COLO668 (cell line): ENCODE measurements around the gene PPIL4.

Source experiments
- DNase-seq: peaks from one replicate; lab custom pipeline; 2025; ENCODE audit not compliant: unreplicated experiment; lab: John Stamatoyannopoulos, UW

The PPIL4 gene

GRCh38 chr6:149484733-149485700 is 60.8 kb downstream of the PPIL4 start, which contains the start of gene ZC3H12D:
Gene ZC3H12D (minus strand): TSS chr6:149485014. CDS start chr6:149474543, 10,471 bp downstream.
- no peak for DNase-seq

GRCh38 chr6:149483849-149484655 is 61.8 kb downstream of the PPIL4 start:
- DNase-seq: no peak

DNA sequence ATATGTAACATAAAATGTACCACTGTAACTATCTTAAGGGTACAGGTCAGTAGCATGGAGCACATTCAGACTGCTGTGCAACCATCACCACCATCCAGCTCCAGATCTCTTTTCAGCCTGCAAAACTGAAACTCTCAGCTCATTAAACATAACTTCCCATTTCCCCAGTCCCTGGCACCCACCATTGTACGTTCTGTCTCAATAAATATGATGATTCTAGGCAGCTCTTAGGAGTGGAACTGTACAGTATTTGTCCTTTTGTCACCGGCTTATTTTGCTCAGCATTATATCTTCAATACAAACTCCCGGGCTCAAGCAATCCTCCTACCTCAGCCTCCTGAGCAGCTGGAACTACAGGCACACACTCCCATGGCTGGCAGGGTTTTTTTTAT is 62.5 kb downstream of the PPIL4 start:
- no peak for DNase-seq

DNA sequence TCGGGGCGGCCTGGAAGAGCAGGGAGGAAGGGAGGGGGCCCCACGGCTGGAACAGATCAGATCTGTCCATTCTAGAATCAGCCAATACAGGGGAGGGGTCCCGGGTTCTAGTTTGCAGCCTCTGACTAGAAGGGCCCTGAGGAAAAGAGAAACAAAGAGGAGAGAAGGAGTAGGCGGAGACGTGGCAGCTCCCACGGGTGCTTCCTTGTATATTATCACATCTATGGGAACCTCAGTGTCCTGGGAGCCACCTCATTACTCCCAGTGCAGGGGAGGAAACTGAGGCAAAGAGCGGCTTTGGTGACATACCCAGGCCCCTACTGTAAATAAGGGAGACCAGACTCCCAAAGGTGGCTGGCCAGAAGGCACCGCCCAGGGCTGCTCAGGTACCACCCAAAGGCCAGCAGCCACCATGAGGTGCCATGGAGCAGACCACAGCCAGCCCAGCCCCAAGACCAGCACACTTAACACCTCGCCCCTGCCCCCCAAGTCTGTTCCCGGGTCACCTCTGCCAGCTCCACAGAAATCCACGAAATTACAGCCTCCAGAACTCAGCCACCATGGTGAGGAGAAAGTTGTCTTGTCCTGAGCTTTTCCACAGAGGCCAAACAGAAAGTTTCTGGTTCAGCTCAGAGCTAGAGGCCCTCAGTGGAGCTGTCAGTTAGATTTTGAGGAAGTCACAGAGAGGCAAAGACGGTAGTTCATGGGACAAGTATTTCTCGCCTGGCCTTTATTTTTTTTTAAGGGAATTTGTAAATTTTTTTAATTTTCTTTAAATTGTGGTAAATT is 63.1 kb downstream of the PPIL4 start:
- DNase-seq: no peak

DNA sequence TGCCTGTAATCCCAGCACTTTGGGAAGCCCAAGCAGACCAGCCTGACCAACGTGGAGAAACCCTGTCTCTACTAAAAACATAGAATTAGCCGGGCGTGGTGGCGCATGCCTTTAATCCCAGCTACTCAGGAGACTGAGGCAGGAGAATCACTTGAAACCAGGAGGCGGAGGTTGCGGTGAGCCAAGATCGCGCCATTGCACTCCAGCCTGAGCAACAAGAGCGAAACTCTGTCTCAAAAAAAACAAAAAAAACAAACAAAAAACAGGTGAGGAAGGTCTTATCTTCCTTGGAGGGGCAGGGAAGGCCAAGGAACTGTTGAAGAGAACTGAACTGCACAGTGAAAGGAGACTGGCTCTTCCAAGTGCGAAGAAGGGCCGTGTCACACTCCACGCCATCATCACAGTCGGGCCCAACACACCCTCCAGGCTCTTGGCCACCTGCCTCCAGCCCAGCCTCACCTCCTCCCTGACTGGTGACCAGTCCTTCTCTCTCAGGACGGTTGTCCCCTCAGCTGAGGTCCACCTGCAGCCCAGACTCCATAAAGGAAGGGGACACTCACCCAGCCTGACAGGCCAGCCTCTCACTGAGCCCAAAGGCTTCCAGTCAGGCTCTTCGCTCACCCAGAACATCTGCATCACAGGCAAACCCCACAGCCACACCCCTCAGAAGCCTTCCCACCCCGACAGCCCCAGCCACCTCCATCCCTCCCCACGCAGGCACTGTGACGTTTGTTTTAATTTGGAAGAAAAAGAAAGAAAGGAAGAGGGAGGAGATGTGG is 65.2 kb downstream of the PPIL4 start:
- DNase-seq: no peak

DNA sequence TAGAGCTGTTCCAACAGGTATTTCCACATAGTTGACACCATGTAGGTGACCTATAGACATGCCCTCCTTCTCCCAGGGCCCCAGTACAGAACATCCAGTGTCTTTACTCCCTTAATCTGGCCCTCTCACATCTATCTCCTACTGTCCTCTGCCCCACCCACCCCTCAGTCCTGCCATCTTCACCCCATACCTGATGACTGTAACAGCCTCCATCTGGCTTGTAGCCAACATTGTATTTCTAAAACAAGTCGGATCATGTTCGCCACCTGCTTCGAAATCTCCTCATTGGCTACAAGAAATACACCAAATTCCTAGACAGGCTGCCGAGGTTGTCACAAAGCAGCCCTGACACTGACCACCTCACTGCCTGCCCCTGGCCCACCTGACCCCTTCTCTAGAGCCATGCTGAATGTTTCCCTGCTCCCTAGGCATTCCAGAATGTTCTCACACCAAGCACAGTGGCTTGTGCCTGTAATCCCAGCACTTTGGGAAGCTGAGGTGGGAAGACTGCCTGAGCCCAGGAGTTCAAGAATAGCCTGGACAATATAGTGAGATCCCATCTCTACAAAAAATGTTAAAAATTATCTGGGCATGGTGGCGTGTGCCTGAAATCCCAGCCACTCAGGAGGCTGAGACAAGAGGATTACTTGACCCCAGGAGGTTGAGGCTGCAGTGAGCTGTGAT is 67.1 kb downstream of the PPIL4 start:
- DNase-seq: no peak

DNA sequence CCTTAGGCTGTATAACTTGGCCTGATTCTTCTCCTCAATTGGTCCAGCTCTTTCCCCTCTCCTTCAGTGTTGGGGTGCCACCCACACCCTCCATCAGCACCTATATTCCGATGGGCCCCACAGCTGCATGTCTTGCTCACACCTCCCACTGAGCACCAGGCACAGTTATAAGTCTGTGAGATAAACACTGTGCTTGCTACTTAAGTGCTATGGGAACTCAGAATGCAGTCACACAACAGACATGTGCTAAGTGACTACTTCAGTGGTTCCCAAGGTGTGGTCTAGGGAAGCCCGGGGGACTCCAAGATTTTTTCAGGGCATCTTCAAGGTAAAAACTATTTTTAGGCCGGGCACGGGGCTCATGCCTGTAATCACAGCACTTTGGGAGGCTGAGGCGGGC is 68.3 kb downstream of the PPIL4 start:
- no peak for DNase-seq

DNA sequence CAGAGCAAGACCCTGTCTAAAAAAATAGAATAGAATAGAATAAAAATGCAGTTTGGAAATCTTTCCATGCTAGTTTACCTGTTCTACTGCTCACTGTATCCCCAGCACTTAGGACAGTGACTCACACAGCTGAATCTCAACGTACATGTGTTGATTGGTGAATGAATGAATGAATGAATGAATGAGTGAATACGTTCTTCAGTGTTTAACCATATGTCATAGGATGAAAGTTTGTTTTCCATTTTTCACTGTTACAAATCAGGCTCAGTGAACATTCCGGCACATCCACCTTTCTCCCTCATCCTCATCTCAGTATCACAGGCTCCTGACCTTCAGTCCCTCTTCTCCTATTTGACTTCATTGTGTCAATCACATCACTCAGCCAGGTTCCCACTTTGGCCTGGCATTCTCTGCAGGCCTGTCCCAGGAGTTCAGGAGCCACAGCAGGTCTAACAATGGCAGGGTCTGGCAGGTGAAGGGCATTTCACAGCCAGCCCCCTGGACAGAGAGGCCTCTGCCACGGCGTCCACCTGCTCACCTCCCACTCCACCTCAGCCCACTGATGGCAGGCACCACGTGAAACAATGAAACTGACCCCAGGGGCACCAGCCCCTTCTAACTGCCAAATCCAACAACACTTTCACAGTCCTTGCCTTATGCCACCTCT is 68.9 kb downstream of the PPIL4 start:
- DNase-seq: no peak

- DNase-seq: no peak
These were observed 71.5 kb downstream of the PPIL4 start for GRCh38 chr6:149474108-149474935.

- no peak for DNase-seq
These were observed 72.5 kb downstream of the PPIL4 start for GRCh38 chr6:149473080-149474052.

GRCh38 chr6:149472241-149472640 is 73.6 kb downstream of the PPIL4 start:
- DNase-seq: no peak

DNA sequence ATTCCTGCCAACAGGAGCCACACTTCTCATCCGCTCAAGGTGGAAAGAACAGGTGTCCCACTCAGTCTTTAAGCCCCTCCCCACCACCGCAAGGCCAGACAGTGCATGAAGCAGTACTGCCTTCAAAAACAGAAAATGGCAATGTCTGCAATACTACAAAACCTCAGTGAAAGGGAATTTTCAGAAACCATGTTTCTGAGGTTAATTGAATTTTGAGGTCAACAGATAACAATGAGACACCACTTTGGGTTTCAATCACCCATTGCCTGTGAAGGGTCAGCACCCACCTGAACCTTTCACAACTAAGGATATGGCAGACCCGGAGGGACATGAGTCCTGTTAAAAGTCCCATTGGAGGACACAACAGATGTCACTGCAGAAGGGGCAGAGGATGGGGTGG is 74.0 kb downstream of the PPIL4 start:
- no peak for DNase-seq

GRCh38 chr6:149470948-149471347 is 74.9 kb downstream of the PPIL4 start:
- DNase-seq: no peak

GRCh38 chr6:149468179-149468578 is 77.7 kb downstream of the PPIL4 start:
- DNase-seq: no peak

- no peak for DNase-seq
These were observed 78.6 kb downstream of the PPIL4 start for GRCh38 chr6:149467265-149467664.

- DNase-seq: no peak
These were observed 81.4 kb downstream of the PPIL4 start for GRCh38 chr6:149464411-149464810.

- DNase-seq: no peak
These were observed 82.1 kb downstream of the PPIL4 start for GRCh38 chr6:149463781-149464180.
